Measurements from ENCODE around the gene ESYT2. TPM values are rescaled to one million over a fixed set of nuclear protein-coding genes. Genes with fewer than 3 reads are reported as not detected.
"Not testable (repeated sequence)": the region's sequence is repeated elsewhere in the genome, so short reads cannot be mapped to it uniquely, and the experiment has no call there.

Gene ESYT2
- total RNA-seq, 1 donor from 2014 or later: 62.4 TPM

GRCh38 chr7:158862985-158863610, 33.8 kb upstream of the ESYT2 start:
- H3K4me3 Mint-ChIP-seq (ENCODE audit: low read depth): peak overlapping the region; percentile 85
- H3K9me3 Mint-ChIP-seq; H3K27me3 Mint-ChIP-seq (ENCODE audit: low read depth); H3K36me3 Mint-ChIP-seq (ENCODE audit: low read depth): not testable (repeated sequence)
- DNase-seq (ENCODE audit: low spot score): peak; percentile 18
- intact Hi-C loops (cut with micrococcal nuclease): loop anchor here (1.0 kb wide), 1 partner anchor 33 kb away; no protein-coding TSS in a partner anchor
- H3K4me1 Mint-ChIP-seq (ENCODE audit: low read depth): peaks cover 41% of the 10 kb centered on the region
- H3K27ac Mint-ChIP-seq: peak overlapping the region; percentile 90

GRCh38 chr7:158861936-158862704, 32.8 kb upstream of the ESYT2 start:
- Mint-ChIP-seq H3K27ac (peak overlapping the region; percentile 38), H3K4me1 (ENCODE audit: low read depth) (peaks cover 43% of the 10 kb centered on the region), H3K36me3 (ENCODE audit: low read depth) (no peaks in the 10 kb centered on the region), H3K4me3 (ENCODE audit: low read depth) (peak overlapping the region; percentile 45), H3K27me3 (ENCODE audit: low read depth) (no peaks in the 10 kb centered on the region), H3K9me3 (no peaks in the 10 kb centered on the region)
- no peak for DNase-seq (ENCODE audit: low spot score)
- intact Hi-C loops (cut with micrococcal nuclease): no loop called here

- Mint-ChIP-seq H3K27ac (no peak overlapping the region), H3K36me3 (ENCODE audit: low read depth) (no peaks in the 10 kb centered on the region), H3K4me1 (ENCODE audit: low read depth) (peaks cover 46% of the 10 kb centered on the region), H3K9me3 (no peaks in the 10 kb centered on the region), H3K4me3 (ENCODE audit: low read depth) (no peak overlapping the region), H3K27me3 (ENCODE audit: low read depth) (no peaks in the 10 kb centered on the region)
- no peak for DNase-seq (ENCODE audit: low spot score)
- intact Hi-C loops (cut with micrococcal nuclease): no loop called here
These were observed 31.9 kb upstream of the ESYT2 start for GRCh38 chr7:158861004-158861787.

- no peak overlapping the region for H3K27ac Mint-ChIP-seq
- DNase-seq (ENCODE audit: low spot score): no peak
- intact Hi-C loops (cut with micrococcal nuclease): no loop called here
- H3K9me3 Mint-ChIP-seq: no peaks in the 10 kb centered on the region
- H3K36me3 Mint-ChIP-seq (ENCODE audit: low read depth): no peaks in the 10 kb centered on the region
- no peaks in the 10 kb centered on the region for H3K27me3 Mint-ChIP-seq (ENCODE audit: low read depth)
- no peak overlapping the region for H3K4me3 Mint-ChIP-seq (ENCODE audit: low read depth)
- peaks cover 45% of the 10 kb centered on the region for H3K4me1 Mint-ChIP-seq (ENCODE audit: low read depth)
These were observed 31.1 kb upstream of the ESYT2 start for GRCh38 chr7:158860394-158860793.

- peak overlapping the region; percentile 66 for H3K4me3 Mint-ChIP-seq (ENCODE audit: low read depth)
- DNase-seq (ENCODE audit: low spot score): no peak
- H3K27me3 Mint-ChIP-seq (ENCODE audit: low read depth): no peaks in the 10 kb centered on the region
- intact Hi-C loops (cut with micrococcal nuclease): loop anchor here (10.0 kb wide), 1 partner anchor 154 kb away; the partner anchor contains the start of gene NCAPG2
- no peaks in the 10 kb centered on the region for H3K9me3 Mint-ChIP-seq
- no peaks in the 10 kb centered on the region for H3K36me3 Mint-ChIP-seq (ENCODE audit: low read depth)
- peaks cover 31% of the 10 kb centered on the region for H3K4me1 Mint-ChIP-seq (ENCODE audit: low read depth)
- peak overlapping the region; percentile 83 for H3K27ac Mint-ChIP-seq
These were observed 29.5 kb upstream of the ESYT2 start for GRCh38 chr7:158858592-158859503.

- H3K9me3 Mint-ChIP-seq: no peaks in the 10 kb centered on the region
- H3K4me3 Mint-ChIP-seq (ENCODE audit: low read depth): peak overlapping the region; percentile 99
- peaks cover 23% of the 10 kb centered on the region for H3K4me1 Mint-ChIP-seq (ENCODE audit: low read depth)
- intact Hi-C loops (cut with micrococcal nuclease): loop anchor here (1.0 to 10.0 kb wide), 4 partner anchors 7 to 152 kb away; partner anchors contain the start of genes ESYT2 and NCAPG2
- H3K36me3 Mint-ChIP-seq (ENCODE audit: low read depth): no peaks in the 10 kb centered on the region
- no peak for DNase-seq (ENCODE audit: low spot score)
- H3K27ac Mint-ChIP-seq: no peak overlapping the region
- H3K27me3 Mint-ChIP-seq (ENCODE audit: low read depth): no peaks in the 10 kb centered on the region
These were observed 27.8 kb upstream of the ESYT2 start for GRCh38 chr7:158856883-158857668.

GRCh38 chr7:158854681-158855081, 25.4 kb upstream of the ESYT2 start:
- H3K4me1 Mint-ChIP-seq (ENCODE audit: low read depth): peaks cover 20% of the 10 kb centered on the region
- intact Hi-C loops (cut with micrococcal nuclease): loop anchor here (10.0 kb wide), 1 partner anchor 150 kb away; the partner anchor contains the start of gene NCAPG2
- no peak overlapping the region for H3K27ac Mint-ChIP-seq
- peak overlapping the region; percentile 61 for H3K4me3 Mint-ChIP-seq (ENCODE audit: low read depth)
- H3K9me3 Mint-ChIP-seq: no peaks in the 10 kb centered on the region
- no peaks in the 10 kb centered on the region for H3K36me3 Mint-ChIP-seq (ENCODE audit: low read depth)
- no peak for DNase-seq (ENCODE audit: low spot score)
- H3K27me3 Mint-ChIP-seq (ENCODE audit: low read depth): no peaks in the 10 kb centered on the region

GRCh38 chr7:158850545-158851102, 21.3 kb upstream of the ESYT2 start:
- peaks cover 4% of the 10 kb centered on the region for H3K36me3 Mint-ChIP-seq (ENCODE audit: low read depth)
- no peak for DNase-seq (ENCODE audit: low spot score)
- intact Hi-C loops (cut with micrococcal nuclease): loop anchor here (10.0 kb wide), 1 partner anchor 146 kb away; the partner anchor contains the start of gene NCAPG2
- H3K4me3 Mint-ChIP-seq (ENCODE audit: low read depth): no peak overlapping the region
- H3K27ac Mint-ChIP-seq: no peak overlapping the region
- H3K4me1 Mint-ChIP-seq (ENCODE audit: low read depth): peaks cover 17% of the 10 kb centered on the region
- no peaks in the 10 kb centered on the region for H3K9me3 Mint-ChIP-seq
- H3K27me3 Mint-ChIP-seq (ENCODE audit: low read depth): no peaks in the 10 kb centered on the region

GRCh38 chr7:158849768-158850544, 20.6 kb upstream of the ESYT2 start:
- Mint-ChIP-seq H3K27me3 (ENCODE audit: low read depth) (no peaks in the 10 kb centered on the region), H3K27ac (no peak overlapping the region), H3K4me3 (ENCODE audit: low read depth) (no peak overlapping the region), H3K36me3 (ENCODE audit: low read depth) (peaks cover 4% of the 10 kb centered on the region), H3K9me3 (no peaks in the 10 kb centered on the region), H3K4me1 (ENCODE audit: low read depth) (peaks cover 17% of the 10 kb centered on the region)
- intact Hi-C loops (cut with micrococcal nuclease): loop anchor here (10.0 kb wide), 1 partner anchor 145 kb away; the partner anchor contains the start of gene NCAPG2
- no peak for DNase-seq (ENCODE audit: low spot score)

- Mint-ChIP-seq H3K4me3 (ENCODE audit: low read depth) (no peak overlapping the region), H3K36me3 (ENCODE audit: low read depth) (peaks cover 4% of the 10 kb centered on the region), H3K4me1 (ENCODE audit: low read depth) (peaks cover 17% of the 10 kb centered on the region), H3K9me3 (no peaks in the 10 kb centered on the region), H3K27me3 (ENCODE audit: low read depth) (no peaks in the 10 kb centered on the region), H3K27ac (no peak overlapping the region)
- intact Hi-C loops (cut with micrococcal nuclease): no loop called here
- no peak for DNase-seq (ENCODE audit: low spot score)
These were observed 20.1 kb upstream of the ESYT2 start for GRCh38 chr7:158849442-158849767.

Data from activated T-helper 2 cell treated with anti-CD3 and anti-CD28 coated beads, Interferon-gamma antibody, Interleukin-2, Interleukin-4, amounts not matched to agents 10 μg/mL and 5 μg/mL and 100 μg/mL, durations not matched to agents 14 hours and 24 hours and 36 hours (primary cell).